Smooth muscle cell (in vitro differentiated cells): ENCODE data around the gene PRMT1. TPM values are rescaled to one million over a fixed set of nuclear protein-coding genes. Genes with fewer than 3 reads are reported as not detected.
A peak's percentile ranks its signal among the peaks of the same experiment; 100 is the strongest.

ENCODE experiments used
- DNase-seq: peaks from one replicate; lab custom pipeline; 2025; ENCODE audit not compliant: unreplicated experiment; lab: John Stamatoyannopoulos, UW
- H2AFZ ChIP-seq: fragments of 200-600 bp; sonication (generic); 2 replicates; pipeline ENCODE4 v1.6.0; 2016; ENCODE audit warnings: antibody characterized with exemption, low read depth, mild to moderate bottlenecking
- H3F3A ChIP-seq: fragments of 200-600 bp; sonication (generic); 2 replicates; pipeline ENCODE4 v1.6.0; 2017; ENCODE audit warnings: antibody characterized with exemption, low read depth
- H3K27ac ChIP-seq: fragments of 200-600 bp; sonication (generic); 2 replicates; pipeline ENCODE4 v1.5.1; 2016; ENCODE audit warnings: low read depth, mild to moderate bottlenecking
- H3K27me3 ChIP-seq: fragments of 200-600 bp; sonication (generic); 2 replicates; pipeline ENCODE4 v1.6.1; 2016; ENCODE audit warnings: low read depth, mild to moderate bottlenecking
- H3K36me3 ChIP-seq: fragments of 200-600 bp; sonication (generic); 2 replicates; pipeline ENCODE4 v1.5.1; 2016; ENCODE audit warnings: low read depth
- H3K4me1 ChIP-seq: fragments of 200-600 bp; sonication (generic); 2 replicates; pipeline ENCODE4 v1.5.1; 2016; ENCODE audit warnings: low read depth
- H3K4me2 ChIP-seq: fragments of 200-600 bp; sonication (generic); 2 replicates; pipeline ENCODE4 v1.6.0; 2016; ENCODE audit warnings: mild to moderate bottlenecking
- H3K4me3 ChIP-seq: fragments of 200-600 bp; sonication (generic); 2 replicates; pipeline ENCODE4 v1.5.1; 2016; ENCODE audit warnings: mild to moderate bottlenecking
- H3K79me2 ChIP-seq: fragments of 200-600 bp; sonication (generic); 2 replicates; pipeline ENCODE4 v1.6.0; 2016; ENCODE audit warnings: low read depth, mild to moderate bottlenecking
- H3K9ac ChIP-seq: fragments of 200-600 bp; sonication (generic); 2 replicates; pipeline ENCODE4 v1.6.0; 2016; ENCODE audit warnings: low read depth
- H3K9me3 ChIP-seq: fragments of 200-600 bp; sonication (generic); replicated peaks from 2 replicates; pipeline ENCODE4 v1.5.1; 2016; ENCODE audit warnings: low read depth
- H4K20me1 ChIP-seq: fragments of 200-600 bp; sonication (generic); 2 replicates; pipeline ENCODE4 v1.6.0; 2016; ENCODE audit warnings: low read depth
- WGBS: methylation state at CpG from one replicate; pipeline ENCODE4 v1.1.7; 2016; ENCODE audit warnings: low lambda C conversion rate; 5-methylcytosine and 5-hydroxymethylcytosine counted together
- polyA plus RNA-seq: library from polyadenylated mRNA; unstranded; fragments of >200 nt; fragmentation: Nextera tagmentation; extraction: Ambion mirVana; gene quantifications from 2 replicates; pipeline ENCODE4 v1.2.1, GENCODE V29; 2016
- total RNA-seq: library from RNA; depleted of rRNA; stranded (reverse); fragments of >200 nt; gene quantifications from 2 replicates; pipeline ENCODE4 v1.2.3, GENCODE V29; 2014
- TF ChIP-seq, protein P1 (sequence below): fragments of 200-600 bp; sonication (generic); IDR thresholded peaks from 2 replicates; pipeline ENCODE4 v1.5.1; 2017; ENCODE audit warnings: borderline replicate concordance, mild to moderate bottlenecking, antibody characterized with exemption; ENCODE audit not compliant: insufficient read depth, poor library complexity, severe bottlenecking

Gene PRMT1
- total and polyA plus RNA-seq, 2 experiments from 2014 or later, result 147 to 175 TPM

DNA sequence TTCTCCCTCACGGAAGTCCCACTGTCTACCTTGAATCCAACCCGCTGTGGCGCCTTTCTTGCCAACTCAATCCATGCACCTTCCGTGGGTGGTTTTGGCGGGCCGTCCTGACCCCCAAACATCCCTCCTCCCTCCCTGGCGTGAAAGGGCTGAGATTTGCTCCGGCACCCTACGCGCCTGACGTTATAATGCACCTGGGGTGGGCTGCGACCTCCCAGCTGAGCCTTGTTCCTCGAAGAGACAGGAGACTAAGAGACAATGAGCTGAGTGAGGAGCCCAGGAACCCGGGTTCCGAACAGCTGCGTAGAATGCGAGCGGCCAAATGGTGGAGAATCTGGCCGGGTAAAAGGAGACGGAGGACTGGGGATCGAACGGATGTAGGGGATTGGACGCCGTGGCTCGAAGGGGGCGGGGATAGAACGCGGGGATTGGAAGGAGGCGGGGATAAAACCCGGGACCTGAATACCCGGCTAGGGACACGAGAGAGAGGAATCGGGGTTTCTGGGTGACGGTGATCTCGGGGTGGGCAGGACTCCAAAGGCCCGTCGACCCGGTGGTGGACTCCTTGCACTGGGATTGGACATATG, 13.7 kb downstream of the PRMT1 start, which contains the start of gene CPT1C:
TSS of gene CPT1C (plus strand) at position 461 of the 587 bp plus-strand sequence. CDS start 1,137 bp downstream, outside the sequence.
- H3K36me3 ChIP-seq, result no peaks in the 10 kb centered on the region
- H3K27me3 ChIP-seq, result no peaks in the 10 kb centered on the region
- peaks cover 13% of the 10 kb centered on the region for H4K20me1 ChIP-seq
- peak within 1 kb of the TSS; percentile 55 for H3K4me3 ChIP-seq
- H3K27ac ChIP-seq, result no peak within 1 kb of the TSS
- H3F3A ChIP-seq, result no peaks in the 10 kb centered on the region
- H3K4me1 ChIP-seq, result no peaks in the 10 kb centered on the region
- peak within 1 kb of the TSS; percentile 92 for H3K4me2 ChIP-seq
- H2AFZ ChIP-seq, result peak within 1 kb of the TSS; percentile 52
- no peaks in the 10 kb centered on the region for H3K9me3 ChIP-seq
- DNase-seq, result peak; percentile 29
- WGBS, result 1% methylated on average over 38 of the region's 38 CpGs
- H3K9ac ChIP-seq, result peak within 1 kb of the TSS; percentile 10
- H3K79me2 ChIP-seq, result no peaks in the 10 kb centered on the region
- TF ChIP-seq, protein P1, sequence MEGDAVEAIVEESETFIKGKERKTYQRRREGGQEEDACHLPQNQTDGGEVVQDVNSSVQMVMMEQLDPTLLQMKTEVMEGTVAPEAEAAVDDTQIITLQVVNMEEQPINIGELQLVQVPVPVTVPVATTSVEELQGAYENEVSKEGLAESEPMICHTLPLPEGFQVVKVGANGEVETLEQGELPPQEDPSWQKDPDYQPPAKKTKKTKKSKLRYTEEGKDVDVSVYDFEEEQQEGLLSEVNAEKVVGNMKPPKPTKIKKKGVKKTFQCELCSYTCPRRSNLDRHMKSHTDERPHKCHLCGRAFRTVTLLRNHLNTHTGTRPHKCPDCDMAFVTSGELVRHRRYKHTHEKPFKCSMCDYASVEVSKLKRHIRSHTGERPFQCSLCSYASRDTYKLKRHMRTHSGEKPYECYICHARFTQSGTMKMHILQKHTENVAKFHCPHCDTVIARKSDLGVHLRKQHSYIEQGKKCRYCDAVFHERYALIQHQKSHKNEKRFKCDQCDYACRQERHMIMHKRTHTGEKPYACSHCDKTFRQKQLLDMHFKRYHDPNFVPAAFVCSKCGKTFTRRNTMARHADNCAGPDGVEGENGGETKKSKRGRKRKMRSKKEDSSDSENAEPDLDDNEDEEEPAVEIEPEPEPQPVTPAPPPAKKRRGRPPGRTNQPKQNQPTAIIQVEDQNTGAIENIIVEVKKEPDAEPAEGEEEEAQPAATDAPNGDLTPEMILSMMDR, result no peak

DNA sequence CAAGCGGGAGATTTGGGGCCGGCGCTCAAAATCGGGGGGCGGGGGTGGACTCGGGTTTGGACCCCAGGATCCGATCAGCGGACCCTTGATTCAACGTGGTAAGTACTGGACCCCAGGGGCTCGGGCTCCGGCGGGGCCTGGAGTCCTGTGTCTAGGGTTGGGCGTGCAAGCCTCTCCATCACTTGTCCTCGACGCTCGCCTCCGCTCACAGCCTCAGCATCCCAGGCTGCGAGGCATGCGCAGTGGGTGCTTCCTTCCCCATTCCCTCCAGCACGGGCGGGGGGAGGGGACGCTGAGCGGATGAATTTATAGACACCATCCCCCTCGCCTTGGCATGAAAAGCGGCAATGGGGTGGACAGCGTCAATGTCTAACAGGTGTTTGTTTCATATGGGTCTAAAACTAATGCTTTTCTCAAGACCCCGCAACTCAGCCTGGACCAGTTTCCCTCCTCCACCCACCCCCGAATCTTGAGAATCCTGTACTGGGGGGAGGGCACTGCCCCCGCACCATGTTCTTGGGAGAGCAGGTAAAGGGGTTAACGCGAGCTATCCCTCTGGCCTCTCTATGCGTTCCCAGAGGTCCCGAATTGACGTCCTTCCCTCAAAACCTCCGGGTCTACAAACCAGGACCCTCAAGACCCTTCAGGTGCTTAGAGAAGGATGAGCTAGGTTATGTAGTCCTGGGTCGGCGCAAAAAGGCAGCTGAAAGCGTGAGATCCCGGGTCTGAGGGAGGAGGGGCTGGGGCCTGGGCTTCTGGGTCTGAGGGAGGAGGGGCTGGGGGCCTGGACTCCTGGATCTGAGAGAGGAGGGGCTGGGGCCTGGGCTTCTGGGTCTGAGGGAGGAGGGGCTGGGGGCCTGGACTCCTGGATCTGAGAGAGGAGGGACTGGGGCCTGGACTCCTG, 14.4 kb downstream of the PRMT1 start:
- no peaks in the 10 kb centered on the region for H3K79me2 ChIP-seq

DNA sequence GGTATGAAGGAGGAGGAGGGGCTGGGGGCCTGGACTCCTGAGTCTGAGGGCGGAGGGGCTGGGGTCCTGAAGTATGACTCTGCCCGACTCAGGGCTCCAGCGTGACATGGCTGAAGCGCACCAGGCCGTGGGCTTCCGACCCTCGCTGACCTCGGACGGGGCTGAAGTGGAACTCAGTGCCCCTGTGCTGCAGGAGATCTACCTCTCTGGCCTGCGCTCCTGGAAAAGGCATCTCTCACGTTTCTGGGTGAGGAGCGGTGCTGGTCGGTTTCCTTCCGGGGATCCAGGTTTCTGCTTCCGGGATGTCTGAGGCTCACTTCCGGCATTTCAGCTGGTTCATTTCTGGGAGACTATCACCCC, 15.1 kb downstream of the PRMT1 start:
- H3K36me3 ChIP-seq, result no peaks in the 10 kb centered on the region
- H3K4me1 ChIP-seq, result no peaks in the 10 kb centered on the region
- no peak for DNase-seq
- H3K4me2 ChIP-seq, result no peak overlapping the region
- TF ChIP-seq, protein P1, result no peak
- no peaks in the 10 kb centered on the region for H3K27me3 ChIP-seq
- H3K79me2 ChIP-seq, result no peaks in the 10 kb centered on the region
- H3K4me3 ChIP-seq, result no peak overlapping the region
- H4K20me1 ChIP-seq, result peaks cover 9% of the 10 kb centered on the region
- H3K9me3 ChIP-seq, result no peaks in the 10 kb centered on the region
- no peaks in the 10 kb centered on the region for H3F3A ChIP-seq
- H2AFZ ChIP-seq, result no peak overlapping the region
- H3K27ac ChIP-seq, result no peak overlapping the region
- 89% methylated on average over 13 of the region's 16 CpGs for WGBS
- H3K9ac ChIP-seq, result no peak overlapping the region

More for the DNA sequence above, 14.4 kb downstream of the PRMT1 start:
- H4K20me1 ChIP-seq, result peaks cover 13% of the 10 kb centered on the region
- no peaks in the 10 kb centered on the region for H3K4me1 ChIP-seq
- H2AFZ ChIP-seq, result peak overlapping the region; percentile 45
- peak; percentile 29 for DNase-seq
- H3K27me3 ChIP-seq, result no peaks in the 10 kb centered on the region
- peak overlapping the region; percentile 55 for H3K4me3 ChIP-seq
- TF ChIP-seq, protein P1, result no peak
- WGBS, result 11% methylated on average over 39 of the region's 39 CpGs
- no peaks in the 10 kb centered on the region for H3K9me3 ChIP-seq
- H3K4me2 ChIP-seq, result peak overlapping the region; percentile 92
- H3K9ac ChIP-seq, result no peak overlapping the region
- no peaks in the 10 kb centered on the region for H3K36me3 ChIP-seq
- H3F3A ChIP-seq, result no peaks in the 10 kb centered on the region
- H3K27ac ChIP-seq, result no peak overlapping the region
